GF-D8 (cell line): ENCODE results near the gene SKI.

ENCODE experiments used
- DNase-seq: peaks from one replicate; lab custom pipeline; 2025; lab: John Stamatoyannopoulos, UW

Gene SKI

DNA sequence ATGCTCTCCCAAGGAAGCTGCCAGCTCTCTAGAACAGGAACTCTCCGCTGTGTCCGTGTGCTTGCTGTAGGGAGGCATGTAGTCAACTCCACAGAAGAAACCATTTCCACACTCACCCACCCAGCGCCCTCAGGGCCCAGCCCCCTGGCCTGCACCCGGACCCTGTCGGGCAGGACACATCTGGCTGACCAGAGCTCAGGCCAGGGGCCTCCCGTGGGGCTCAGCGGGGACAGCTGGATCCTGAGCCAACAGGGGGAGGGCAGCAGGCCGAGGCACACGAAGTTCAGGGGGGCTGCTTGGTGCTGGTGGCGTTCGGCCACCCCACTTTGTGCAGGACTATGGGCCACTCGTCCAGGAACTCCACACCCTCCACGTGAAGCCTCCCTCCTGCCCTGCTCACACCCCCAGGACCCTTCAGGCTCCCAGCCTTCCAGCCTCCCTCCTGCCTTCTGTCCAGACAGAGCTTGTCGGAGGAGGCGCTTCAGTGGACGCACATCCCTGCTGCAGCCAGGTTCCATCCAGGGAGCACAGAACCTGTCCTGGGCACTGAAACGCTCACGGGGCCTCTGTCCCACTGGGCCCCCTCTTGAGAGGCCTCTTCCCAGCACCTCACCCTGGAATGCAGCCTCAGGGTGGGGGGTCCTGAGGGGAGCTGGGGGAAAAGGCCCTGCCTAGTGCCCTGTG lies 18.6 kb upstream of the SKI start:
- DNase-seq: no peak

- DNase-seq: no peak
Observed at GRCh38 chr1:2210084-2210653, 17.9 kb upstream of the SKI start.

DNA sequence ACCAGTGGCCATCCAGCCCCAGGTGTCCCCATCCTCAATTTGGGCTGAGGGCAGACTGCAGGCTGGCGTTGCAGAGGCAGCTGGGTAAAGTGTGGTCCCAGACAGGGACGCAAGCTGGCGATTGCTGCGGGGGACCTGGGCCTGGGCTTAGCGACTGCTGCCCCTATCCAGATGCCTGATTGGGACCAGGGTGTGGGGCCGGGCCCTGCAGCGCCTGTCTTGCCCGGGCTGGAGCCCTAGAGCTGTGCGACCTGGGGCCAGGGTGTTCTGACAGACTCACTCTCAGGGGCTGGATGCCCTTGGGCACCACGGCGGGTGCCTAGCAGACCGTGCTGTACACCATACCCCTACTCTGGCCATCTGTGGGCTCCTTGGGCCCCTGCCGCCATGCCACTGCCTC lies 17.3 kb upstream of the SKI start:
- DNase-seq: no peak

- no peak for DNase-seq
Observed at GRCh38 chr1:2212274-2212531, 15.9 kb upstream of the SKI start.

- DNase-seq: peak; percentile 20
Observed at GRCh38 chr1:2212532-2213491, 15.3 kb upstream of the SKI start.

DNA sequence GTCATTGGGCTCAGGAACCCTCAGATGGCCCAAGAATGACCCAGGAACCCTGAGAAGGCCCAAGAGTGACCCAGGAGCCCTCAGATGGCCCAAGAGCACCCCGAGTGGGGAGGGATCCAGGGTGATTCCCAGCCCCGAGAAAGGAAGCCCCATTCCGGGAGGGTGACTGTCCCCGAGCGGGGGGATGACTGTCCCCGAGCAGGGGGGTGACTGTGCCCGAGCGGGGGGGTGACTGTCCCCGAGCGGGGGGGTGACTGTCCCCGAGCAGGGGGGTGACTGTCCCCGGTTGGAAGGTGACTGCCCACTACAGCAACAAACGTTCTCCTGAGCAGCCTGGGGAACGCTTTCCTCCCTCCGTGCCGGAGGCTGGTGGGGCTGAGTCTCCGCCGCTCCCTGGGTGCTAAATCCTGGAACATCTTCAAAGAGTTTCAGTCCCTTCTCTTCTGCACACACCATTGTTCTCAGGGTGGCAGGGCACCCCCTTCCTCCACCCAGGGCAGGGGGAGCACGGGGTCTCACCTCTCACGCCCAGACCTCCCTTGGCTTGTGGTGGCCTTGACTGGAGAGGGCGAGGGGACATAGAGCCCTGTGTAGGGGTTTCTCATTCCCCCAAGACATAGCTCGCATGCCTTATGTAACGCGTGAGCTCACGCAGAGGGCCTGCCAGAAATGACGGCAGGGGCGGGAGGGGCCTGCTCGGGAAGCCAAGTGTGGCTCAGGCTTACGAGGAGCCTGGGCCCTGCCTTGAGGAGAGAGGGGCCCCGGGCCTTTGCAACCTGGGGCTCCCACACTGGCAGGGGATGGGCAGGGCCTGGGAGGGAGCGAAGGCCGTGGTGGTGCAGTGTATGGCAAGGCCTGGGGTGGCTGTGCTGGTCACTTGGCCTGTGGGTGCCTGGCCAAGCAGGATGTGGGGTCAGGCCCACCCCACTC lies 14.3 kb upstream of the SKI start:
- DNase-seq: no peak

- DNase-seq: no peak
Observed at GRCh38 chr1:2214541-2215241, 13.4 kb upstream of the SKI start.

GRCh38 chr1:2215329-2215728 lies 12.8 kb upstream of the SKI start:
- DNase-seq: no peak

DNA sequence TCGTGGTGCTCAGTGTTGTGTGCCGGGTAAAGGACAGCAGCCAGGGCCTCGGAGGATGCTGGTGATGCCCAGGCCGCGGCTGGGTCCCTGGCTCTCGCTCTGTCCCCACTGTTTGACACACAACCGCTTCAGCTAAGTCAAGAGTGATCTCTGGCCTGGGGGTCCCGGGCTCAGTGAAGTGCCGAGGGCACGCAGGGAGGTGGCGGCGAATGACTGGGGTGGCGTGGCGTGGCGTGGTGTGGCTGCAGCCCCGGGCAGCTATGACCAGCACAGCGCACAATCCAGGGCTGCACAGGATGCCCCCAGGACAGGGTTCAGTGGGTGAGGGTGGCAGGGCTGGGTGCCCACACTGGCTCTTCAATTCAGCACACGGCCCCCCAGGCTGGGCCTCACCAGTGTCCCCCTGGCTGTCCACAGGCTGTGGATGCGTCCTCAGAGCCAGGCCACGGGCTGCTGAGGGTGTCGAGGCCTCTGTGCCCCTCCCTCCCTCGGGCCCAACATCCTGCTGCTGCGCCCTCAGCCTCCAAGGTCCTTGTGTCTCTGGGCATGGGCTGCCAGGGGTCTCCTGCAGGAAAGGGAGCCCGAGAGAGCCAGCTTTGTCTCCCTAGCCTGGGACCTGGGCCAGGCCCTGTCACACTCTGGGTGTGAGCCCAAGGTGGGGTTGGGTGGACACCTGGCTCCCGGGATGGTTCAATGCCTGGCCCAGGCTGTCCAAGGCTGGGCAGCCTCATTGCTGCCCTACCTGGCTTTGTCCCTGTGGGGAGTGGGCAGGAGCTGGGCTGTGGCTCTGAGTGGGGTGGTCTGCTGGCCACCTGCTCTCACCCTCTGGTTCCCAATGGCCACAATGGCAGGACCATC lies 12.0 kb upstream of the SKI start:
- DNase-seq: no peak

GRCh38 chr1:2216767-2217058 lies 11.4 kb upstream of the SKI start:
- DNase-seq: no peak

DNA sequence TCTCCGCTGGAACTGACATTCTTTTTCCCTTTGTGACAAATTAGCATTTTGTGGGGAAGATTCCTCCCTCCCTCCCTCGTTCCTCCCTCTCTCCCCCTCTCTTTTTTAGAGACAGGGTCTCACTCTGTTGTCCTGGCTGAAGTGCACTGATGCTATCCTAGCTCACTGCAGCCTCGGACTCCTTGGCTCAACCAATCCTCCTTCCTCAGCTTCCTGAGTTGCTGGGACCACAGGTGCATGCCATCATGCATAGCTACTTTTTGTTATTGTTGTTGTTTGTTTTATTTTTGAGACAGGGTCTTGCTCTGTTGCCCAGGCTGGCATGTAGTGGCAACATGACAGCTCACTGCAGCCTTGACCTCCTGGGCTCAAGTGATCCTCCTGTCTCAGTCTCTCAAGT lies 6.8 kb upstream of the SKI start:
- no peak for DNase-seq

- DNase-seq: no peak
Observed at GRCh38 chr1:2224170-2224584, 3.9 kb upstream of the SKI start.

DNA sequence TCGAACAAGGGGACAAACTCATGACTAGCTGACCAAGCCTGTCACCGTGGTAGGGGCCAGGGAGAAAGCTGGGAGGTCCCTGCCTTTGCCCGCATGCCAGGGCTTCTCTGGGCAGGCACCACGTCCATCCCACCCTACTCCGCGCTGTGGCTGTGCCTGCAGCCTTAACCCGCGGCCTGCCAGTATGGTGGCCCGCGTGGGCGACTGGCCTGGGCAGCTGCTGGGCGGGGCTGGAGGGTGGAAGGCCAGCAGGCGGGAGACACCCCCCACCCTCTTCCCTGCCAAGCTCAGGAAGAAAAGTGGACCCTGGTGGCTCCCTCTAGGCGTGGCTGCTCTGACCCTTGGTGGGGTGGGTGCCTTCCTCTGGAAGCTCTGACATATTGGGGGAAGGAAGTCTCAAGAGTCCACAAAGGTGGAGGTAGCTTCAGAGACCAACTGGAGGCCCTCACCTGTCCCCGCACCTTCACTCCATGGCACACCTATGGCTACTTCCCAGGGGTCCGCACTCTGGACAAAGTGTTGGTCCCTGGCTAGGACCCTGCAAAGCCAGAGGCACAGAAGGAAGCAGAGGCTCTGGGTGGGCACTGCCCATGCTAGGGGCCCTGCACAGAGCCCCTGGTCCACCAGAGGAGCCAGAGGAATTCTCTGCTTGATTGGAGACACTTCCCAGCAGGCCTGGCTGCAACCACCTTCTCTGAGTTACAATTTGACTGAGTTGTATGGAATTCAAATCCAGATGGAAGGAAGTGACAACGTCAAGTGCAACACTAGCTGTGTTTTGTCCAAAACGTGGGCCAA lies 3.3 kb upstream of the SKI start:
- no peak for DNase-seq

- no peak for DNase-seq
Observed at GRCh38 chr1:2226525-2227345, 1.4 kb upstream of the SKI start.

- peak; percentile 80 for DNase-seq
Observed at GRCh38 chr1:2227346-2228156, 568 bp upstream of the SKI start.

GRCh38 chr1:2228694-2229036 lies 546 bp downstream of the SKI start:
- DNase-seq: no peak

DNA sequence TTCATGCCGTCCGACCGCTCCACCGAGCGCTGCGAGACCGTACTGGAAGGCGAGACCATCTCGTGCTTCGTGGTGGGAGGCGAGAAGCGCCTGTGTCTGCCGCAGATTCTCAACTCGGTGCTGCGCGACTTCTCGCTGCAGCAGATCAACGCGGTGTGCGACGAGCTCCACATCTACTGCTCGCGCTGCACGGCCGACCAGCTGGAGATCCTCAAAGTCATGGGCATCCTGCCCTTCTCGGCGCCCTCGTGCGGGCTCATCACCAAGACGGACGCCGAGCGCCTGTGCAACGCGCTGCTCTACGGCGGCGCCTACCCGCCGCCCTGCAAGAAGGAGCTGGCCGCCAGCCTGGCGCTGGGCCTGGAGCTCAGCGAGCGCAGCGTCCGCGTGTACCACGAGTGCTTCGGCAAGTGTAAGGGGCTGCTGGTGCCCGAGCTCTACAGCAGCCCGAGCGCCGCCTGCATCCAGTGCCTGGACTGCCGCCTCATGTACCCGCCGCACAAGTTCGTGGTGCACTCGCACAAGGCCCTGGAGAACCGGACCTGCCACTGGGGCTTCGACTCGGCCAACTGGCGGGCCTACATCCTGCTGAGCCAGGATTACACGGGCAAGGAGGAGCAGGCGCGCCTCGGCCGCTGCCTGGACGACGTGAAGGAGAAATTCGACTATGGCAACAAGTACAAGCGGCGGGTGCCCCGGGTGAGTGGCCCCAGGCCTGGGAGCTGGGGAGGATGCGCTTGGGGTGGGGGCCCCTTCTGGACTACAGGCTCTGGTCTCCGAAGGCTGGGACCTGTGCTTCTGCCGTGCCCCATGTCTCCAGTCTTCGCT lies 1.1 kb downstream of the SKI start:
- DNase-seq: no peak
